HG03342 (cell line): ENCODE data around the gene NEK6.
A peak's percentile ranks its signal among the peaks of the same experiment; 100 is the strongest.
"Not testable (repeated sequence)": the region's sequence is repeated elsewhere in the genome, so short reads cannot be mapped to it uniquely, and the experiment has no call there.

Experiments
- ATAC-seq: cut with Tn5 transposase; IDR thresholded peaks from one replicate; pipeline ENCODE4 v1.9.1; 2021; ENCODE audit warnings: mild to moderate bottlenecking, moderate library complexity; ENCODE audit not compliant: unreplicated experiment

The NEK6 gene

DNA sequence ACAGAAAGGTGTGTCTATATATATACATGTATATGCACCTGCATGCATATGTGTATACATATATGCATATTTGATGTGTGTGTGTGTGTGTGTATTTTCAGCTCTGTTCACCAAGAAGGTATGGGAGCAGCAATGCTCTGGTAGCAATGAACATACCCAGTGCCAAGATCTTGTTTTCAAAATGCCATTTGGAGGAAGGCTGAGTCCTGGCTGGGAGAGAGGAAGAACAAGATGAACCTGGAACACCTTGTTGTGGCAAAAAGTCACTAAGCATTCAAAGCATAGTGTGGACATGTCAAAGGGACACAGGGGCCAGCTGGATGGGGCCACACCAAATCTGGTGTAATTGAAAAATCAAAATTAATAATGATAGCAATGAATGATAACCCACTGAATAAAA, 31.8 kb upstream of the NEK6 start:
- no peak for ATAC-seq

- ATAC-seq, result no peak
Measured at GRCh38 chr9:124228516-124228915, 29.2 kb upstream of the NEK6 start.

DNA sequence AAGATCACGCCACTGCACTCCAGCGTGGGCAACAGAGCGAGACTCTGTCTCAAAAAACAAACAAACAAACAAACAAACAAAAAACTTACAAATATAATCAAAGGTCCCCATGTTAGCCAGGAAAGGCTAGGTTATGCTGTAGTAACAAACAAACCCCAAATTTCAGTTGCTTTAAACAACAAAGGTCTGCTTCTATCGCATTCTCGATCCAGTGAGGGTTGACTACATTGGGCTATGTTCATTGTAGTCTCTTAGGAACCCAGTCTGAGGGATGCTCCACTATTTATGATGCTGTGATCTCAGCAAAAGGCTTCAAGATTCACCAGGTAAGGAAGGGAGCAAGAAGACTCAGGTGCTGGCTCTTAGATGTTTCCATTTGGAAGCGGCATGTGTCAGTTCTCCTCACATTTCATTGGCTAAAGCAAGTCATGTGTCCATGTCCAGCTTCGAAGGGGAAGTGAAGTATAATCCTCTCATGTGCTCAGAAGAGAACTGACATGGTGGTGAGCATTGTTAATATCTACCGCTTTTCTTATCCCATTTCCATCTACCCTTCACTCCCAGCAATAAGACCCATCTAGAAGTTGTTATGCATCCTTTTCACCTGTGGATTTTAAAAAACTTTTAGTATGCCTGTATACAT, 26.5 kb upstream of the NEK6 start:
- ATAC-seq, result no peak

DNA sequence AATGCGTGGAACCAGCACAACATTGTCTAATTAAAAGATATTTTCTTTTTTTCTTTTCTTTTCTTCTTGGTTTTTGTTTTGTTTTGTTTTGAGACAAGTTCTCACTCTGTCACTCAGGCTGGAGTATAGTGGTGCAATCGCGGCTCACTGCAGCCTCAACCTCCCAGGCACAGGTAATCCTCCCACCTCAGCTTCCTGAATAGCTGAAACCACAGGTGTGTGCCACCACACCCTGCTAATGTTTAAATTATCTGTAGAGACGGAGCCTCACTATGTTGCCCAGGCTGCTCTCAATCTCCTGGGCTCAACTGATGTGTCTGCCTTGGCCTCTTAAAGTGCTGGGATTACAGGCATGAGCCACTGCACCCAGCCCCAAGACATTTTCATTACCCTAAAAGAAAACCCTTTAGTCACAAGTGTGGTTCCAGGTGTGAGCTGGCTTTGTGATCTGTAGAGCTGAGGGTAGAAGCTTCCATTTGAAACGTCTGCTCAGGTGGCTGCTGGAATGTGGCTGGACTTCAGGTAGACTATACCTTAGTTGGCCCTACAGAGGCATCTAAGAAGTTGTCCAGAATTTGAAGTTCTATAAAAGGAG, 19.1 kb upstream of the NEK6 start:
- no peak for ATAC-seq

GRCh38 chr9:124239249-124240073, 18.3 kb upstream of the NEK6 start:
- ATAC-seq, result peak; percentile 74

- no peak for ATAC-seq
Measured at GRCh38 chr9:124242331-124243194, 15.2 kb upstream of the NEK6 start.

DNA sequence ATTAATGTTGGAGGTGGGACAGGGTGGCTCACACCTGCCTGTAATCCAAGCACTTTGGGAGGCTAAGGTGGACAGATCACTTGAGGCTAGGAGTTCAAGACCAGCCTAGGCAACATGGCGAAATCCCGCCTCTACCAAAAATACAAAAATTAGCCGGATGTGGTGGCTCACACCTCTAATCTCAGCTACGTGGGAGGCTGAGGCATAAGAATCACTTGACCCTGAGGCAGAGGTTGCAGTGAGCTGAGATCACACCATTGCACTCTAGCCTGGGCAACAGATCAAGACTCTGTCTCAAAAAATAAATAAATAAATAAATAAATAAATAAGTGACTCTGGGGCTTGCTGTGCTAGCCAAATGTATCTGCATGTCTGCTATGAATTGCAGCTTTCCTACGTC, 10.4 kb upstream of the NEK6 start:
- ATAC-seq, result not testable (repeated sequence)

GRCh38 chr9:124248066-124248465, 9.7 kb upstream of the NEK6 start:
- no peak for ATAC-seq

DNA sequence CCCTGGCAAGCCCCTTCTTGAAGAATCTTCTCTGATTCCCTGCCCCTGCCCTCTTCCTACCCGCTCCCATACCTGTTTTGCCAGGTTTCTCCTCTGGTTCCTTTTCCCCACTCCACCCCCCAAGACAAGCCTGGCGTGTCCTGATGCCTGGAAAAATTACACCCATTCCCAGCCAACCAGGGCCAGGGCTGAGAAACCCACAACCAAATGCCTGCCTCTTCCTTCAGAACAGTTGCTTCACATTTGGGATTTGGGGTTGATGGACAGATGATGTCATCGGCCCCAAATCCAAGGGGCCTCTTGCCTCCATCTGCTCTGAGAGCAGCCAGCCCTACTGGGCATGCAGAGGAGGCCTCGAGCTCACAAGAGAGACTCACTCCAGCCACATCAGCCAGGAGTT, 8.8 kb upstream of the NEK6 start:
- ATAC-seq, result no peak

DNA sequence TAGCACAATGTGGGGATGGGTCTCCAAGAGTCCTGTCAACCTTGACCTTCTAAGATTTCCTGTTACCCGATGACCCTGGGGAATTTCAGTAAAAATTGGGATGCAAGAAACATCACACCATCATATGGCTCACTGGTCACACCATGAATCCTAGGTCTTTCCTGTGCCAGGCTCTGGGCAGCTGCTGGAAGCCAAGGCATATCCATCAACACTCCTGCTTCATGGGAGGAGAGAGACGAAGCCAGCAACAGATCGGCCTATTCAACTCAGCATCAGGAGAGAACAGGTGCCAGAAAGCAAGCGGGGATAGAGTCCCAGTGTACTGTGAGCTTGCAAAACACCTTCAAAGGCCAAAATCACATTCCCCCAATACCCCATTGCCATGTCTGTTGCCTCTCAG, 6.5 kb upstream of the NEK6 start:
- ATAC-seq, result no peak

GRCh38 chr9:124251605-124252378, 6.0 kb upstream of the NEK6 start:
- no peak for ATAC-seq

- not testable (repeated sequence) for ATAC-seq
Measured at GRCh38 chr9:124252878-124253277, 4.9 kb upstream of the NEK6 start.

GRCh38 chr9:124254261-124254682, 3.5 kb upstream of the NEK6 start:
- peak; percentile 57 for ATAC-seq

- no peak for ATAC-seq
Measured at GRCh38 chr9:124255222-124255621, 2.5 kb upstream of the NEK6 start.

DNA sequence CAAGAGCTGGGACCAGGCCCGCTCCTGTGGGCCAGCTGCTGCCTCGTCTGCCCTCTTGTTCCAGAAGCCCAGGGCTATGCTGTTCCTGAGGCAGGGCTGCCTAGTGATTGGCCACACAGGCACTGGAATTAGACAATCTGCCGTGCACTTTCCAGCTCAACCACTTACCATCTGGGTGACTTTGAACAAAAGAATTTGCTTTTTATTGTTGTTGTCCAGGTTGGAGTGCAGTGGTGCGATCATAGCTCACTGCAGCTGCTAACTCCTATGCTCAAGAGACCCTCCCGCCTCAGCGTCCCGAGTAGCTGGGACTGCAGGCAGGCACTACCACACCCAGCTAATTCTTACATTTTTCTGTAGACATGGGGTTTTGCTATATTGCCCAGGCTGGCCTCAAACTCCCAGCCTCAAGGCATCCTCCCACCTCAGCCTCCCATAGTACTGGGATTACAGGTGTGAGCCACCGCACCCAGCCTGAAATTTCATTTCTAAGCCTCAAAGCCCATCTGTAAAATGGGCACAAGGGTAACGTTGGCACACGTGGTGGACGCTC, 1.2 kb upstream of the NEK6 start:
- no peak for ATAC-seq

DNA sequence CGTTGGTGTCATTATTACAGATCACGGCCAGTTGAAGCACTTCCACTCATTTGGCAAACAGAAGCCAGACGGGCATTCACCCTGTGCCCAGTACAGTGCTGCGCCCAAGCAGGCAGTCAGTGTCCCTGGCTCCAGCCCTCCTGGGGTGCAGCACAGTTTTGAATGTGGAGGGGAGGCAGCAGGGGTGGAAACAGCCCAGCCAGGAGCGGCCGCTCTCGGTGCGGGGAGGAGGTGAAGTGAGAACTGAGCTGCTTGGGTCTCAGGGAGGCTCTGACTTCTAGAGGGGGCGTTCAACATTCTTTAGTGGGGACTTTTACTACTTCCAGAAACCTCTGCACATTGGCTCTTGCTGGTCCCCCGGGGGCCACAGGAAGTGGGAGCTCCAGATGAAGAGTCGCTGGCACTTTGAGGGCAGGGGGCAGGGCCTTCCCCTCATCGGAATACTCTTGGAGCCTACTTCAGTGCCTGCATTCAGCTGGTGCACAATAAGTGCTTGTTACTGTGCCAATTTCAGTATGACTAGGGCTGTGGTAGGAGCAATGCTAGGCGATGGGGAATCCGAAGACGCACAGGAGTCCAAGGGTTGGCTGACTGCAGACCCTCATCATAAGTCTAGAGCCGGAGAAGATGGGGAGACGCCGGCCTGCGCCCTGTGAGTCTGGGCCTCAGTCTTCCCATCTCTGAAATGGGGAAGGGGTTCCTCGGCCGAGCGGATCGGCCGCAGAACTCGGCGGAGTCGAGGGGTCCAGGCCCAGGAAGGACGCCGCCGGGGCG, 492 bp upstream of the NEK6 start:
- ATAC-seq, result no peak

GRCh38 chr9:124258607-124259157, 933 bp downstream of the NEK6 start:
- ATAC-seq, result no peak

DNA sequence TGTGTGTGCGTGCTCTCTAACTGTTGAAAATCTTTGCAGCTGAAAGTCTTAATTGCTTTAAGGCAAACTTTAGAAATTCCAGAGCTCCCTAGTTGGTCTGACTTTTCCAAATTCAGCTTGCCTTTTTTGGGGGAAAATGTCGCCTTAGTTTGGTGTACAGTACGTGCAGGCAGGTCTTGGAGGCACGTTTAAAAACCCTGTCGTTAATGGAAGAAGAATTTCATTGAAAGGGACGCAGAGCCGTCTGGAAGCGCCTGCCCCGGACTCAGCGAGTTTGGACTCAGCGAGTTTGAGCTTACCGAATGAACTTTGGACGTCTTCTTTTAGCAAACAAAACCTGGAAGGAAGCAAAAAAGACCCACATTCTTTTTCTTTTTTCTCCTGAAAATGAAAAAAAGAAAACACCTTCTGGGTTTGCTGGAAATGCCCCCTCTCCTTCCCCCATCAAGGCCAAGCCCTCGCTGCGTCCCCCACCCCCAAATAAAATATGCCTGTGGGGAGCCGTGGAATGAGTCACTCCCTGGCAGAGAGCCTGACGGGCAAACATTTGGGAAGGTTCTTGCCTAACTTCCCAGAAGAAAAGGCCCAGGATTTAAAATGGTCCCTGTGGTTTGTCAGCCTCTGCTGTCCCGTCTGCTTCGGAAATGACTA, 1.5 kb downstream of the NEK6 start:
- ATAC-seq, result no peak
